Heart right ventricle (tissue), 16 donors: ENCODE results near the gene TMEM72. TPM values are rescaled to one million over a fixed set of nuclear protein-coding genes. Genes with fewer than 3 reads are reported as not detected.

Source experiments
- ATAC-seq, 8 donors: fragments of 200-7000 bp; cut with Tn5 transposase; one replicate each; pipeline ENCODE4 v1.9.1; 2020; ENCODE audit warnings: mild to moderate bottlenecking in 8 of 8, moderate library complexity in 8 of 8, moderate number of reproducible peaks in 1 of 8
- DNase-seq, 2 donors: peaks; one replicate each; pipeline ENCODE4 v3.0.0-alpha.2; 2020
- H3K27ac ChIP-seq, 10 donors: fragments of 200-600 bp; sonication (generic) in 2 of 10; one replicate each; pipeline versions ENCODE4 v1.5.0 to v1.8.0; 2020 to 2022; ENCODE audit warnings: mild to moderate bottlenecking in 3 of 10
- H3K27me3 ChIP-seq, 7 donors: fragments of 200-600 bp; one replicate each; pipeline ENCODE4 v1.8.0; 2021 to 2022; ENCODE audit warnings: mild to moderate bottlenecking in 2 of 7
- H3K36me3 ChIP-seq, 9 donors: fragments of 200-600 bp; sonication (generic) in 1 of 9; one replicate each; pipeline versions ENCODE4 v1.5.0 to v1.8.0; 2020 to 2022; ENCODE audit warnings: mild to moderate bottlenecking in 2 of 9
- H3K4me1 ChIP-seq, 9 donors: fragments of 200-600 bp; sonication (generic) in 1 of 9; one replicate each; pipeline versions ENCODE4 v1.5.0 to v1.8.0; 2020 to 2022; ENCODE audit warnings: mild to moderate bottlenecking in 4 of 9
- H3K4me3 ChIP-seq, 10 donors: fragments of 200-600 bp; sonication (generic) in 2 of 10; one replicate each; pipeline versions ENCODE4 v1.5.0 to v1.8.0; 2020 to 2022; ENCODE audit warnings: mild to moderate bottlenecking in 7 of 10, moderate library complexity in 2 of 10
- H3K9me3 ChIP-seq, 11 donors: fragments of 200-600 bp in 10 of 11; sonication (generic) in 2 of 11; one replicate each; pipeline versions ENCODE4 v1.5.0 to v1.8.0; 2013 to 2022; ENCODE audit warnings: mild to moderate bottlenecking in 2 of 11, control low read depth in 1 of 11, moderate library complexity in 1 of 11
- CTCF ChIP-seq, 9 donors: fragments of 200-600 bp; sonication (generic) in 2 of 9; IDR thresholded peaks; one replicate each; pipeline versions ENCODE4 v1.5.0 to v1.8.0; 2021 to 2022; ENCODE audit warnings: antibody characterized with exemption in 9 of 9, mild to moderate bottlenecking in 5 of 9, moderate library complexity in 1 of 9
- WGBS, 2 donors: extraction: QIAGEN DNeasy Blood & Tissue Kit; methylation state at CpG; one replicate each; pipeline ENCODE4 v1.1.7; 2013; ENCODE audit warnings: inconsistent platforms in 1 of 2; 5-methylcytosine and 5-hydroxymethylcytosine counted together
- intact Hi-C, 10 donors: fragments of 100-400 bp; cut with DNase I; formaldehyde crosslinking; loops; one replicate each; pipeline versions ENCODE4 v1.11.1 to v1.14.2; 2022
- polyA plus RNA-seq, 2 donors: library from polyadenylated mRNA; stranded (reverse); fragments of 200-250 nt; gene quantifications; one replicate each; pipeline ENCODE4 v1.2.3, GENCODE V29; 2013
- total RNA-seq, 10 donors: library from RNA; stranded (reverse); fragmentation: NEBNext Ultra II Directional in 3 of 10; extraction: Animal tissue kit (Norgen Biotek cat#: 25700) in 3 of 10; gene quantifications; one replicate each; pipeline versions ENCODE4 v1.2.1 to v1.2.4, GENCODE V29; 2021 to 2023
- donor health status: Arrhythmogenic right ventricular cardiomyopathy.
- donor health status: ischemic (EF 13 %, LVEDD 7.1; RV severe dilation, severe dysfunction).
- donor health status: healthy with polysubstance abuse.
- donor health status: DM: no; HTN: yes; CAD: no.
- donor health status: DM: no; HTN: no; CAD: no.
- donor health status: ischemic (EF 25% LVEDD 6.9; RV normal size, moderate dysfunction).
- donor health status: ischemic (EF 25% LVEDD 5.7; RV mildly dilated, moderate dysfunction).
- donor health status: healthy.
- donor health status: DM: yes; HTN: yes; CAD: no.
- donor health status: Ischemic cardiomyopathy.
- donor health status: ischemic (EF 35%, LVEDD 5.7; RV mildly dilated, moderate dysfunction).
- donor health status: nonischemic (EF 11% LVEDD 7.7; RV severe dilation, severe dysfunction).
- donor health status: DM: yes; HTN: yes; CAD: no.
- donor health status: PGD.
- donor health status: ischemic (EF 29% LVEDD 5.4; RV normal size, mild dysfunction).
- donor health status: nonischemic (EF 23%, LVEDD 6.1; RV moderate dilation, normal function).

TMEM72 gene
- total and polyA plus RNA-seq, 12 donors = 0.17 to 0.22 TPM; not detected in 10

- DNase-seq = no peak
- TF ChIP-seq CTCF (IDR thresholded peaks at IDR 0.05) = no peak
- Histone ChIP-seq H3K9me3 (no peaks in the 10 kb centered on the region), H3K27me3 (no peaks in the 10 kb centered on the region), H3K4me1 (peaks cover 9 to 46% (median 43%) of the 10 kb centered on the region in 9 donors), H3K27ac (peak overlapping the region in 3 of 10 donors; percentile 17 to 39 (median 26)), H3K4me3 (no peak overlapping the region), H3K36me3 (no peaks in the 10 kb centered on the region)
- WGBS, 2 donors = 91 to 93% methylated on average over 10 of the region's 10 CpGs
- no peak for ATAC-seq
- intact Hi-C loops = loop anchor here (1.0 to 10.0 kb wide), 12 partner anchors 27 to 303 kb away; partner anchors contain the start of genes DEPP1 (in 1 of the 10), RASSF4 (in 1 of the 10) and ZNF22 (in 1 of the 10)
These were observed 20.7 kb downstream of the TMEM72 start for GRCh38 chr10:44931621-44932516.

- ATAC-seq (peak; percentile 85 to 92 (median 90)), DNase-seq (peak; percentile 92 to 96)
- WGBS, 2 donors = 44 to 45% methylated on average over 10 of the region's 10 CpGs
- intact Hi-C loops = loop anchor here (1.0 to 10.0 kb wide), 12 partner anchors 26 to 302 kb away; partner anchors contain the start of genes DEPP1 (in 1 of the 10), RASSF4 (in 1 of the 10) and ZNF22 (in 1 of the 10)
- TF ChIP-seq CTCF (IDR thresholded peaks at IDR 0.05) = peak; percentile 96 to 99 (median 98)
- H3K27me3 ChIP-seq = no peaks in the 10 kb centered on the region
- peaks cover 9 to 56% (median 43%) of the 10 kb centered on the region in 9 donors for H3K4me1 ChIP-seq
- H3K36me3 ChIP-seq = no peaks in the 10 kb centered on the region
- H3K4me3 ChIP-seq = no peak overlapping the region
- no peaks in the 10 kb centered on the region for H3K9me3 ChIP-seq
- H3K27ac ChIP-seq = peak overlapping the region in 3 of 10 donors; percentile 17 to 39 (median 26)
These were observed 21.6 kb downstream of the TMEM72 start for GRCh38 chr10:44932517-44933450.

- no peak for ATAC-seq
- no peak overlapping the region for H3K4me3 ChIP-seq
- intact Hi-C loops = loop anchor here in 8 of 10 donors (1.0 to 10.0 kb wide), 10 partner anchors 25 to 301 kb away; partner anchors contain the start of genes DEPP1 (in 1 of the 8), RASSF4 (in 1 of the 8) and ZNF22 (in 1 of the 8)
- TF ChIP-seq CTCF (IDR thresholded peaks at IDR 0.05) = no peak
- H3K27ac ChIP-seq = peak overlapping the region in 1 of 10 donors; percentile 73
- no peaks in the 10 kb centered on the region for H3K36me3 ChIP-seq
- H3K27me3 ChIP-seq = no peaks in the 10 kb centered on the region
- no peak for DNase-seq
- H3K9me3 ChIP-seq = no peaks in the 10 kb centered on the region
- WGBS, 2 donors = 83 to 84% methylated on average over 9 of the region's 9 CpGs
- peaks cover 9 to 62% (median 43%) of the 10 kb centered on the region in 9 donors for H3K4me1 ChIP-seq
These were observed 22.5 kb downstream of the TMEM72 start for GRCh38 chr10:44933451-44934321.
